Lower leg skin (tissue), 4 donors: Measurements from ENCODE around the gene PRKAR1B. TPM values are rescaled to one million over a fixed set of nuclear protein-coding genes. Genes with fewer than 3 reads are reported as not detected.

Source experiments
- DNase-seq, 2 donors: peaks; one replicate each; pipeline ENCODE4 v3.0.0-alpha.2; 2019; ENCODE audit warnings: low spot score in 2 of 2
- H3K4me3 ChIP-seq: fragments of 200-600 bp; sonication (generic); 2 replicates; pipeline ENCODE4 v1.5.1; 2017; ENCODE audit warnings: mild to moderate bottlenecking, low read depth; ENCODE audit not compliant: poor library complexity, severe bottlenecking
- POLR2A ChIP-seq, 2 donors: fragments of 450-650 bp; IDR thresholded peaks; one replicate each; pipeline ENCODE4 v1.6.1; 2016 to 2017; ENCODE audit warnings: antibody characterized with exemption in 2 of 2, mild to moderate bottlenecking in 1 of 2, moderate library complexity in 1 of 2
- WGBS, 2 donors: methylation state at CpG; one replicate each; pipeline ENCODE4 v1.1.5; 2018; 5-methylcytosine and 5-hydroxymethylcytosine counted together
- intact Hi-C: fragments of 100-400 bp; cut with DNase I; formaldehyde crosslinking; loops from one replicate; pipeline ENCODE4 v1.15.0; 2023; ENCODE audit warnings: low total_unique reads
- total RNA-seq, 4 donors: library from RNA; depleted of rRNA; stranded (reverse); fragments of >200 nt; gene quantifications; one replicate each; pipeline ENCODE4 v1.1.0, GENCODE V29; 2016
- TF ChIP-seq, protein P1 (sequence below), 3 donors: fragments of 450-650 bp; IDR thresholded peaks; one replicate each; pipeline ENCODE4 v1.5.1; 2016; ENCODE audit warnings: antibody characterized with exemption in 3 of 3, mild to moderate bottlenecking in 3 of 3, moderate library complexity in 2 of 3

Gene PRKAR1B
- total RNA-seq, 4 donors from 2014 or later = 7.8 to 16.9 (median 15.0) TPM

DNA sequence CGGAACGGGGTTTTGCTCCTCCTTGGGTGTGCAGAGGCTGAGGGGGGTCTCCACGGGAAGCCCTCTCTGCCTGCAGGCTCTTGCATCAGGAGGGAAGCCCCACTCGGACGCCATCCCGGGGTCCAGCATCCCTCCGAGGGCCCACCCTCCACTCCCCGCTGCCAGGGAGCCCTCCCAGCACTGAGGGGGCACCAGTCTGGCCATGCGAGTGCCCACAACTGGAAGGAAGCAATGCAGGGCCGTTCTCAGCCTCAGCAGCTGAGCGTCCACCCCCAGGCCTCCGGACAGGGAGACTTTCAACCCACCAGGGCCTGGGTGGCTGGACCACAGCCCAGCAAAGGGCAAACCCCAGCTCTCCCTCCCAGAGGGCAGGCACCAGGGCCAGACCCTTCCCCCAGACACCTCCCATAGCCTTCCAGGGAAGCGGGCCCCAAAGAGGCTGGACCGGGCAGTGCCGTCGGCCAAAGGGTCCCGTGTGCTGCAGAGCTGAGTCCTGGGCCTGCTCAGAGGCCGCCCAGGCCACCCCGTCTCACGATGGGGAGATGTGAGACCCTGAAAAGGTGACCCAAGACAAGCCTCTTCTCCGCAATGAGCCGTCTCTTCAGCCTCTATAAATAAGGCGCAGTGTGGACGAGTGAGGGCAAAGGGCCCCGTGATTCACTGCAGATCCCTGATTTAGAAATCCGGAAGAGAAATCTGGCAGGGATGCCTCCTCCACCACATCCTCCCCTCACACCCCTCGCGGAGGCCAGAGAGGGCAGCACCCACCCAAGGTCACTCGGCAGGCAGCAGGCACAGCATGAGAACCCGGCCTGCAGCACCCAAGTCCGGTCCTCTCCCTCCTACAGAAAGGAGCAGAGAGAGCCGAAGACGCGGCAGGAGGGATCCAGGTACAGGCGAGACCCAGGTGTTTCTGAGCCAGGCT lies 82.4 kb downstream of the PRKAR1B start:
- no peak overlapping the region for H3K4me3 ChIP-seq
- TF ChIP-seq, protein P1, sequence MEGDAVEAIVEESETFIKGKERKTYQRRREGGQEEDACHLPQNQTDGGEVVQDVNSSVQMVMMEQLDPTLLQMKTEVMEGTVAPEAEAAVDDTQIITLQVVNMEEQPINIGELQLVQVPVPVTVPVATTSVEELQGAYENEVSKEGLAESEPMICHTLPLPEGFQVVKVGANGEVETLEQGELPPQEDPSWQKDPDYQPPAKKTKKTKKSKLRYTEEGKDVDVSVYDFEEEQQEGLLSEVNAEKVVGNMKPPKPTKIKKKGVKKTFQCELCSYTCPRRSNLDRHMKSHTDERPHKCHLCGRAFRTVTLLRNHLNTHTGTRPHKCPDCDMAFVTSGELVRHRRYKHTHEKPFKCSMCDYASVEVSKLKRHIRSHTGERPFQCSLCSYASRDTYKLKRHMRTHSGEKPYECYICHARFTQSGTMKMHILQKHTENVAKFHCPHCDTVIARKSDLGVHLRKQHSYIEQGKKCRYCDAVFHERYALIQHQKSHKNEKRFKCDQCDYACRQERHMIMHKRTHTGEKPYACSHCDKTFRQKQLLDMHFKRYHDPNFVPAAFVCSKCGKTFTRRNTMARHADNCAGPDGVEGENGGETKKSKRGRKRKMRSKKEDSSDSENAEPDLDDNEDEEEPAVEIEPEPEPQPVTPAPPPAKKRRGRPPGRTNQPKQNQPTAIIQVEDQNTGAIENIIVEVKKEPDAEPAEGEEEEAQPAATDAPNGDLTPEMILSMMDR (IDR thresholded peaks at IDR 0.05) = no peak
- no peak for TF ChIP-seq POLR2A (IDR thresholded peaks at IDR 0.05)
- intact Hi-C loops = no loop called here
- 88% methylated on average over 24 to 32 of the region's 35 CpGs for WGBS, 2 donors
- DNase-seq = no peak

DNA sequence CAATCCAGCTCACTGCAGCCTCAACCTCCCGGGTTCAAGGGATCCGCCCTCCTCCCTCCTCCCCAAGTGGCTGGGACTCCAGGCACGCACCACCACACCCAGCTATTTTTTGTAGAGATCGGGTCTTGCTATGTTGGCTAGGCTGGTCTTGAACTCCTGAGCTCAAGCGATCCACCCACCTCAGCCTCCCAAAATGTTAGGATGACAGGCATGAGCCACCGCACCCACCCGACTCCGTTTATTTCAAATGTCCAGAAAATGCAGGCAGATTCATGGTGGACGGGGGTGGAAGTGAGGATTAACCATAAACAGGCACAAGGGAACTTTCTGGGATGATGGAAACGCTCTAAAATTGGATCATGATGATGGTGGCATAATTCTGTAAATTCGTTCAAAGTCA lies 85.1 kb downstream of the PRKAR1B start:
- no peak overlapping the region for H3K4me3 ChIP-seq
- intact Hi-C loops = no loop called here
- TF ChIP-seq, protein P1 (IDR thresholded peaks at IDR 0.05) = no peak
- TF ChIP-seq POLR2A (IDR thresholded peaks at IDR 0.05) = no peak
- DNase-seq = no peak
- WGBS, 2 donors = 96 to 97% methylated on average over 11 of the region's 11 CpGs

DNA sequence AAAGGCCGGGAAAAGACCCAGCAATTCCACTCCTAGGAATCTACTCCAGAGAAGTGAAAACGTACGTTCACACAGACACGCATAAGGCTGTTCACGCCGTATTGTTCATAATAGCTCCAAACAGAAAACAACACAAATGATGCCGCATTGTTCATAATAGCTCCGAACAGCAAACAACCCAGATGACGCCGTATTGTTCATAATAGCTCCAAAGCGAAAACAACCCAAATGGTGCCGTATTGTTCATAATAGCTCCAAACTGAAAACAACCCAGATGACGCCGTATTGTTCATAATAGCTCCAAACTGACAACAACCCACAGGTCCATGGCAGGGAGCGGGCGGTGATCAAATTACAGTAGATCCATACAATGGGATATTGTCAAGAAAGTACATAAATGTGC lies 85.8 kb downstream of the PRKAR1B start:
- DNase-seq = no peak
- TF ChIP-seq, protein P1 (IDR thresholded peaks at IDR 0.05) = no peak
- TF ChIP-seq POLR2A (IDR thresholded peaks at IDR 0.05) = no peak
- intact Hi-C loops = no loop called here
- 82 to 90% methylated on average over 16 of the region's 16 CpGs for WGBS, 2 donors
- H3K4me3 ChIP-seq = no peak overlapping the region

DNA sequence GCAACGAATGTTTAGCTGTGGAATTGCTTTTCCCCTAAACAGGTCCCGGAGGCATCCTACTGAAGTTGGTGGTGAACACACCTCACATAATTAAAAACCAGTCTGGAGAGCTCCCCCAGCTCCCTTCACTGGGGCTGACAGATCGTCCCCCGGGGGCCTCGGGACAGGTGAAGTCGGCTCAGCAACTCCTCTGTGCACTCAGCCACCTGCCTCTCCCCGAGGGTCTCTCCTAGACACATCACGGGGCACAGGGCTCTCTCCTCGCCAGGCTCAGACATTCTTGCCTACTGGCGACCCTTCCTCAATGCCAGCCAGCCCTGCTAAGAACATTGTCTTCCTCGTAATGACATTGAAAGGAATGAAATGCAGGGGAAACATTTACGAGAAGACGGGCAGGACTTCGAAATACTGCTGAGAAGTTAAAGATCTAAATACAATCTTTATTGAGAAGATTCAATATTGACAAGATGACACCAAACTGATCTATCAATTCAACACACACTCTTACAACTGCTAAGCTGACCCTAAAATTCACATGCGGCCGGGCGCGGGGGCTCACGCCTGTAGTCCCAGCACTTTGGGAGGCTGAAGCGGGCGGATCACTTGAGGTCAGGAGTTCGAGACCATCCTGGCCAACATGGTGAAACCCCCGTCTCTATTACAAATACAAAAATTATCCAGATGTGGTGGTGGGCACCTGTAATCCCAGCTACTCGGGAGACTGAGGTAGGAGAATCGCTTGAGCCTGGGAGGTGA lies 88.6 kb downstream of the PRKAR1B start:
- TF ChIP-seq, protein P1 (IDR thresholded peaks at IDR 0.05) = no peak
- no peak for TF ChIP-seq POLR2A (IDR thresholded peaks at IDR 0.05)
- H3K4me3 ChIP-seq = no peak overlapping the region
- intact Hi-C loops = no loop called here
- DNase-seq = no peak
- WGBS, 2 donors = 89 to 90% methylated on average over 25 of the region's 25 CpGs

DNA sequence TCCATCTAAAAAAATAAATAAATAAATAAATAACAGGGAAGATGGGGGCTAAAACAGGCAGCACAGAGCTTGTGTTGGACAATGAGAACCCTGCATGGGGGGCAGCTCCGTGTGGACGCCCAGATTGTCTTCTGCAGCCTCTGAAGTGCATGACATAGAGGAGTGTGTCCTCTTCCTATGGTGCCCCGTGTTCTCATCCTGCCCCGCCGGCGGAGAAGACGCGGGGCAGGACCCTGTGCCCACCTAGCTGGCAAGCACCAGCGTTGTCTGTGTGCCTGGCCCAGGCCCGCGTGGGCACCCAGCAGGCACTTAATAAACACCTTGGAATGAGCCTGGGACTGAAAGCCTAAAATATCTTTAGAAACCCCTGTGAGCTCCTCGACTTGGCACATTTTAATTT lies 89.3 kb downstream of the PRKAR1B start:
- 80 to 88% methylated on average over 12 of the region's 12 CpGs for WGBS, 2 donors
- DNase-seq = no peak
- no peak for TF ChIP-seq POLR2A (IDR thresholded peaks at IDR 0.05)
- TF ChIP-seq, protein P1 (IDR thresholded peaks at IDR 0.05) = no peak

More for the DNA sequence above, 89.3 kb downstream of the PRKAR1B start:
- intact Hi-C loops = no loop called here
- no peak overlapping the region for H3K4me3 ChIP-seq
